Liver (tissue), 9 donors: ENCODE measurements around the gene TK1. TPM values are rescaled to one million over a fixed set of nuclear protein-coding genes. Genes with fewer than 3 reads are reported as not detected.

ENCODE experiments used
- DNase-seq: peaks from one replicate; pipeline ENCODE4 v3.0.0-alpha.2; 2017; ENCODE audit warnings: low spot score
- H3K27ac ChIP-seq, 2 donors: one replicate each; pipeline ENCODE4 v1.7.0; 2013; ENCODE audit warnings: inconsistent platforms in 2 of 2, low read length in 2 of 2, control low read depth in 1 of 2, low read depth in 1 of 2, mild to moderate bottlenecking in 1 of 2
- H3K27me3 ChIP-seq, 4 donors: one replicate each; pipeline versions ENCODE4 v1.6.1 to v1.7.0; 2013; ENCODE audit warnings: low read length in 3 of 4, inconsistent platforms in 1 of 4, mild to moderate bottlenecking in 1 of 4, moderate library complexity in 1 of 4; ENCODE audit not compliant: control insufficient read depth in 4 of 4, insufficient read depth in 4 of 4
- H3K36me3 ChIP-seq, 4 donors: one replicate each; pipeline versions ENCODE4 v1.6.1 to v1.7.0; 2013; ENCODE audit warnings: low read length in 3 of 4, mild to moderate bottlenecking in 3 of 4, low read depth in 1 of 4, moderate library complexity in 1 of 4; ENCODE audit not compliant: control insufficient read depth in 4 of 4, insufficient read depth in 3 of 4
- H3K4me1 ChIP-seq, 4 donors: one replicate each; pipeline versions ENCODE4 v1.6.1 to v1.7.0; 2013; ENCODE audit warnings: low read length in 3 of 4, mild to moderate bottlenecking in 3 of 4, moderate library complexity in 1 of 4; ENCODE audit not compliant: control insufficient read depth in 4 of 4, insufficient read depth in 4 of 4
- H3K4me3 ChIP-seq, 3 donors: one replicate each; pipeline versions ENCODE4 v1.6.1 to v1.7.0; 2013; ENCODE audit warnings: low read length in 3 of 3, control low read depth in 1 of 3, low read depth in 1 of 3, mild to moderate bottlenecking in 1 of 3
- H3K9ac ChIP-seq, 2 donors: one replicate each; pipeline ENCODE4 v1.7.0; 2013; ENCODE audit warnings: low read length in 2 of 2, mild to moderate bottlenecking in 2 of 2, moderate library complexity in 2 of 2, control low read depth in 1 of 2, low read depth in 1 of 2
- H3K9me3 ChIP-seq, 4 donors: one replicate each; pipeline versions ENCODE4 v1.6.1 to v1.7.0; 2013; ENCODE audit warnings: low read length in 3 of 4; ENCODE audit not compliant: control insufficient read depth in 4 of 4
- CTCF ChIP-seq: fragments of 150-350 bp; IDR thresholded peaks from 2 replicates; pipeline ENCODE4 v1.5.1; 2017; ENCODE audit warnings: improper control_type of control experiment, low read depth, low read length; ENCODE audit not compliant: missing input control
- EGR1 ChIP-seq, 2 donors: IDR thresholded peaks; 2 replicates each; pipeline ENCODE4 v1.6.1; 2016 to 2018; ENCODE audit warnings: antibody characterized with exemption in 2 of 2, low read depth in 2 of 2
- FOXA2 ChIP-seq: IDR thresholded peaks from 2 replicates; pipeline ENCODE4 v1.6.1; 2016; ENCODE audit warnings: antibody characterized with exemption
- GABPA ChIP-seq, 2 donors: IDR thresholded peaks in 1 of 2; conservative IDR thresholded peaks in 1 of 2; 2 replicates each; pipeline ENCODE4 v1.6.1; 2016; ENCODE audit warnings: antibody characterized with exemption in 2 of 2, mild to moderate bottlenecking in 1 of 2, moderate library complexity in 1 of 2
- HNF4A ChIP-seq, 2 donors: conservative IDR thresholded peaks; 2 replicates each; pipeline ENCODE4 v1.6.1; 2016; ENCODE audit warnings: antibody characterized with exemption in 2 of 2, mild to moderate bottlenecking in 2 of 2
- HNF4G ChIP-seq: IDR thresholded peaks from 2 replicates; pipeline ENCODE4 v1.6.1; 2016; ENCODE audit warnings: antibody characterized with exemption
- JUND ChIP-seq, 2 donors: IDR thresholded peaks; 2 replicates each; pipeline ENCODE4 v1.6.1; 2016; ENCODE audit warnings: antibody characterized with exemption in 2 of 2
- NR2F2 ChIP-seq: IDR thresholded peaks from 2 replicates; pipeline ENCODE4 v1.6.1; 2016; ENCODE audit warnings: antibody characterized with exemption
- RAD21 ChIP-seq, 2 donors: IDR thresholded peaks; 2 replicates each; pipeline ENCODE4 v1.6.1; 2016; ENCODE audit warnings: antibody characterized with exemption in 2 of 2, mild to moderate bottlenecking in 2 of 2
- REST ChIP-seq: IDR thresholded peaks from 2 replicates; pipeline ENCODE4 v1.6.1; 2016; ENCODE audit warnings: antibody characterized with exemption, mild to moderate bottlenecking
- RXRA ChIP-seq, 2 donors: IDR thresholded peaks; 2 replicates each; pipeline ENCODE4 v1.6.1; 2017 to 2018; ENCODE audit warnings: antibody characterized with exemption in 2 of 2, mild to moderate bottlenecking in 1 of 2
- SP1 ChIP-seq: IDR thresholded peaks from 2 replicates; pipeline ENCODE4 v1.6.1; 2018; ENCODE audit warnings: antibody characterized with exemption, mild to moderate bottlenecking
- TAF1 ChIP-seq: conservative IDR thresholded peaks from 2 replicates; pipeline ENCODE4 v1.6.1; 2016; ENCODE audit warnings: antibody characterized with exemption, mild to moderate bottlenecking
- YY1 ChIP-seq: IDR thresholded peaks from 2 replicates; pipeline ENCODE4 v1.6.1; 2016; ENCODE audit warnings: antibody characterized with exemption, mild to moderate bottlenecking
- ZBTB33 ChIP-seq: IDR thresholded peaks from 2 replicates; pipeline ENCODE4 v1.6.1; 2016; ENCODE audit warnings: antibody characterized with exemption
- WGBS: extraction: QIAGEN DNeasy Blood & Tissue Kit; methylation state at CpG from one replicate; pipeline ENCODE4 v1.1.7; 2013; 5-methylcytosine and 5-hydroxymethylcytosine counted together
- polyA plus RNA-seq, 2 donors: library from polyadenylated mRNA; stranded (reverse) in 1 of 2; unstranded in 1 of 2; fragments of 200-250 nt in 1 of 2; fragments of >200 nt in 1 of 2; fragmentation: Nextera tagmentation in 1 of 2; extraction: Ambion mirVana in 1 of 2; gene quantifications; one replicate each; pipeline versions ENCODE4 v1.2.1 to v1.2.3, GENCODE V29; 2013 to 2015
- total RNA-seq, 2 donors: library from RNA; depleted of rRNA; stranded (reverse); fragments of >200 nt; gene quantifications; one replicate each; pipeline ENCODE4 v1.2.3, GENCODE V29; 2014
- TF ChIP-seq, protein P1 (sequence below): IDR thresholded peaks from 2 replicates; pipeline ENCODE4 v1.6.1; 2016; ENCODE audit warnings: antibody characterized with exemption
- TF ChIP-seq, protein P2 (sequence below): IDR thresholded peaks from 2 replicates; pipeline ENCODE4 v1.6.1; 2016; ENCODE audit warnings: antibody characterized with exemption
- donor health status: healthy.
- donor health status: healthy.
- donor health status: healthy.
- donor health status: healthy.
- donor health status: healthy.

TK1 gene
- total and polyA plus RNA-seq, 4 donors, result 0.84 to 97.6 (median 10.1) TPM

GRCh38 chr17:78196716-78197115, 9.9 kb upstream of the TK1 start:
- 92% methylated on average over 5 of the region's 5 CpGs for WGBS
- no peak overlapping the region for H3K4me3 ChIP-seq
- TF ChIP-seq, protein P1, sequence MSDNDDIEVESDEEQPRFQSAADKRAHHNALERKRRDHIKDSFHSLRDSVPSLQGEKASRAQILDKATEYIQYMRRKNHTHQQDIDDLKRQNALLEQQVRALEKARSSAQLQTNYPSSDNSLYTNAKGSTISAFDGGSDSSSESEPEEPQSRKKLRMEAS, result no peak
- TF ChIP-seq JUND (IDR thresholded peaks at IDR 0.05) (no peak), REST (no peak), ZBTB33 (no peak), FOXA2 (no peak), RXRA (IDR thresholded peaks at IDR 0.05) (no peak), CTCF (no peak), TAF1 (no peak), HNF4G (no peak), EGR1 (IDR thresholded peaks at IDR 0.05; ENCODE audit: low read depth in 2 of 2) (no peak), HNF4A (conservative IDR thresholded peaks at IDR 0.05) (no peak), YY1 (no peak), NR2F2 (no peak), GABPA (IDR thresholded peaks at IDR 0.05 in 1 of 2, conservative IDR thresholded peaks at IDR 0.05 in 1 of 2) (no peak), RAD21 (IDR thresholded peaks at IDR 0.05) (no peak), SP1 (no peak)
- TF ChIP-seq, protein P2, sequence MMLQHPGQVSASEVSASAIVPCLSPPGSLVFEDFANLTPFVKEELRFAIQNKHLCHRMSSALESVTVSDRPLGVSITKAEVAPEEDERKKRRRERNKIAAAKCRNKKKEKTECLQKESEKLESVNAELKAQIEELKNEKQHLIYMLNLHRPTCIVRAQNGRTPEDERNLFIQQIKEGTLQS, result no peak
- no peak overlapping the region for H3K9ac ChIP-seq
- no peaks in the 10 kb centered on the region for H3K27me3 ChIP-seq
- H3K27ac ChIP-seq, result no peak overlapping the region
- H3K9me3 ChIP-seq, result no peaks in the 10 kb centered on the region
- H3K4me1 ChIP-seq, result peaks cover 0 to 10% (median 3%) of the 10 kb centered on the region in 4 donors
- no peak for DNase-seq
- peaks cover 21 to 33% (median 28%) of the 10 kb centered on the region in 4 donors for H3K36me3 ChIP-seq
